GM19328 (cell line): ENCODE results near the gene AP2M1.
"Not testable (repeated sequence)": the region's sequence is repeated elsewhere in the genome, so short reads cannot be mapped to it uniquely, and the experiment has no call there.

Experiments used
- ATAC-seq: cut with Tn5 transposase; IDR thresholded peaks from one replicate; pipeline ENCODE4 v1.9.1; 2021; ENCODE audit warnings: mild to moderate bottlenecking, moderate library complexity; ENCODE audit not compliant: unreplicated experiment

AP2M1 gene

GRCh38 chr3:184174646-184175492, at the start of gene AP2M1:
Gene AP2M1, plus strand, starts transcription at chr3:184174855. Its CDS starts 2,139 bp downstream, at chr3:184176994.
- peak; percentile 93 for ATAC-seq

GRCh38 chr3:184126006-184126405, 48.6 kb upstream of the AP2M1 start:
- ATAC-seq: no peak

GRCh38 chr3:184129012-184129411, 45.6 kb upstream of the AP2M1 start:
- no peak for ATAC-seq

GRCh38 chr3:184132945-184133344, 41.7 kb upstream of the AP2M1 start:
- no peak for ATAC-seq

GRCh38 chr3:184133840-184134745, 40.6 kb upstream of the AP2M1 start:
- ATAC-seq: no peak

- no peak for ATAC-seq
Measured at GRCh38 chr3:184134746-184135148, 39.9 kb upstream of the AP2M1 start.

- peak; percentile 93 for ATAC-seq
Measured at GRCh38 chr3:184135149-184135910, 39.3 kb upstream of the AP2M1 start, which contains the start of gene EIF2B5. Gene EIF2B5, plus strand, starts transcription at chr3:184135358. Its CDS starts 28 bp downstream, at chr3:184135386.

GRCh38 chr3:184135911-184136260, 38.8 kb upstream of the AP2M1 start:
- ATAC-seq: no peak

GRCh38 chr3:184140436-184140835, 34.2 kb upstream of the AP2M1 start:
- no peak for ATAC-seq

GRCh38 chr3:184142199-184142598, 32.5 kb upstream of the AP2M1 start:
- no peak for ATAC-seq

- ATAC-seq: no peak
Measured at GRCh38 chr3:184143327-184143726, 31.3 kb upstream of the AP2M1 start.

- ATAC-seq: no peak
Measured at GRCh38 chr3:184144505-184144904, 30.1 kb upstream of the AP2M1 start.

- ATAC-seq: no peak
Measured at GRCh38 chr3:184145111-184145524, 29.5 kb upstream of the AP2M1 start.

- ATAC-seq: no peak
Measured at GRCh38 chr3:184145751-184146270, 28.8 kb upstream of the AP2M1 start.

GRCh38 chr3:184148076-184148475, 26.6 kb upstream of the AP2M1 start:
- no peak for ATAC-seq

GRCh38 chr3:184149123-184149522, 25.5 kb upstream of the AP2M1 start:
- no peak for ATAC-seq

- not testable (repeated sequence) for ATAC-seq
Measured at GRCh38 chr3:184149770-184150169, 24.9 kb upstream of the AP2M1 start.

- ATAC-seq: peak; percentile 73
Measured at GRCh38 chr3:184154885-184155643, 19.6 kb upstream of the AP2M1 start, which contains the start of gene DVL3. Gene DVL3, plus strand, starts transcription at chr3:184155377. Its CDS starts 259 bp downstream, at chr3:184155636.

GRCh38 chr3:184155644-184156521, 18.8 kb upstream of the AP2M1 start:
- ATAC-seq: peak; percentile 12
